ENCODE data around the gene NAV3. TPM values are rescaled to one million over a fixed set of nuclear protein-coding genes. Genes with fewer than 3 reads are reported as not detected.

NAV3 gene
- total RNA-seq, 1 experiment from 2014 or later, result 2.5 TPM

- Histone ChIP-seq H3K36me3 (ENCODE audit: control insufficient read depth, insufficient read depth, low read length) (no peaks in the 10 kb centered on the region), H3K4me3 (ENCODE audit: low read depth in 2 of 2, low read length in 2 of 2) (no peak overlapping the region), H3K4me1 (ENCODE audit: control insufficient read depth, insufficient read depth, low read length) (no peaks in the 10 kb centered on the region), H3K9me3 (ENCODE audit: control insufficient read depth, insufficient read depth, low read depth, low read length) (no peaks in the 10 kb centered on the region), H3K27me3 (ENCODE audit: control insufficient read depth, insufficient read depth, low read length) (no peaks in the 10 kb centered on the region), H3K27ac (ENCODE audit: low read length) (no peak overlapping the region)
- TF ChIP-seq, protein P1, sequence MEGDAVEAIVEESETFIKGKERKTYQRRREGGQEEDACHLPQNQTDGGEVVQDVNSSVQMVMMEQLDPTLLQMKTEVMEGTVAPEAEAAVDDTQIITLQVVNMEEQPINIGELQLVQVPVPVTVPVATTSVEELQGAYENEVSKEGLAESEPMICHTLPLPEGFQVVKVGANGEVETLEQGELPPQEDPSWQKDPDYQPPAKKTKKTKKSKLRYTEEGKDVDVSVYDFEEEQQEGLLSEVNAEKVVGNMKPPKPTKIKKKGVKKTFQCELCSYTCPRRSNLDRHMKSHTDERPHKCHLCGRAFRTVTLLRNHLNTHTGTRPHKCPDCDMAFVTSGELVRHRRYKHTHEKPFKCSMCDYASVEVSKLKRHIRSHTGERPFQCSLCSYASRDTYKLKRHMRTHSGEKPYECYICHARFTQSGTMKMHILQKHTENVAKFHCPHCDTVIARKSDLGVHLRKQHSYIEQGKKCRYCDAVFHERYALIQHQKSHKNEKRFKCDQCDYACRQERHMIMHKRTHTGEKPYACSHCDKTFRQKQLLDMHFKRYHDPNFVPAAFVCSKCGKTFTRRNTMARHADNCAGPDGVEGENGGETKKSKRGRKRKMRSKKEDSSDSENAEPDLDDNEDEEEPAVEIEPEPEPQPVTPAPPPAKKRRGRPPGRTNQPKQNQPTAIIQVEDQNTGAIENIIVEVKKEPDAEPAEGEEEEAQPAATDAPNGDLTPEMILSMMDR (IDR thresholded peaks at IDR 0.05), result no peak
- no peak for TF ChIP-seq SIN3A (IDR thresholded peaks at IDR 0.05; ENCODE audit: borderline replicate concordance, insufficient read depth, low read depth, low read length)
- no peak for TF ChIP-seq POLR2AphosphoS5 (IDR thresholded peaks at IDR 0.05; ENCODE audit: low read depth, low read length)
- TF ChIP-seq, protein P2, sequence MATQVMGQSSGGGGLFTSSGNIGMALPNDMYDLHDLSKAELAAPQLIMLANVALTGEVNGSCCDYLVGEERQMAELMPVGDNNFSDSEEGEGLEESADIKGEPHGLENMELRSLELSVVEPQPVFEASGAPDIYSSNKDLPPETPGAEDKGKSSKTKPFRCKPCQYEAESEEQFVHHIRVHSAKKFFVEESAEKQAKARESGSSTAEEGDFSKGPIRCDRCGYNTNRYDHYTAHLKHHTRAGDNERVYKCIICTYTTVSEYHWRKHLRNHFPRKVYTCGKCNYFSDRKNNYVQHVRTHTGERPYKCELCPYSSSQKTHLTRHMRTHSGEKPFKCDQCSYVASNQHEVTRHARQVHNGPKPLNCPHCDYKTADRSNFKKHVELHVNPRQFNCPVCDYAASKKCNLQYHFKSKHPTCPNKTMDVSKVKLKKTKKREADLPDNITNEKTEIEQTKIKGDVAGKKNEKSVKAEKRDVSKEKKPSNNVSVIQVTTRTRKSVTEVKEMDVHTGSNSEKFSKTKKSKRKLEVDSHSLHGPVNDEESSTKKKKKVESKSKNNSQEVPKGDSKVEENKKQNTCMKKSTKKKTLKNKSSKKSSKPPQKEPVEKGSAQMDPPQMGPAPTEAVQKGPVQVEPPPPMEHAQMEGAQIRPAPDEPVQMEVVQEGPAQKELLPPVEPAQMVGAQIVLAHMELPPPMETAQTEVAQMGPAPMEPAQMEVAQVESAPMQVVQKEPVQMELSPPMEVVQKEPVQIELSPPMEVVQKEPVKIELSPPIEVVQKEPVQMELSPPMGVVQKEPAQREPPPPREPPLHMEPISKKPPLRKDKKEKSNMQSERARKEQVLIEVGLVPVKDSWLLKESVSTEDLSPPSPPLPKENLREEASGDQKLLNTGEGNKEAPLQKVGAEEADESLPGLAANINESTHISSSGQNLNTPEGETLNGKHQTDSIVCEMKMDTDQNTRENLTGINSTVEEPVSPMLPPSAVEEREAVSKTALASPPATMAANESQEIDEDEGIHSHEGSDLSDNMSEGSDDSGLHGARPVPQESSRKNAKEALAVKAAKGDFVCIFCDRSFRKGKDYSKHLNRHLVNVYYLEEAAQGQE (IDR thresholded peaks at IDR 0.05; ENCODE audit: insufficient read depth in 1 of 2, low read depth in 2 of 2, low read length in 1 of 2), result no peak
- TF ChIP-seq TCF7L2 (IDR thresholded peaks at IDR 0.05; ENCODE audit: low read depth, low read length), result no peak
- intact Hi-C loops (cut with micrococcal nuclease; ENCODE audit: unreplicated experiment), result no loop called here
- ChIA-PET CTCF (no interaction called here), POLR2A (no interaction called here)
- BruUV-seq (replicated peaks), result no TSS peak
- no peak for DNase-seq (ENCODE audit: low read depth, low spot score)
- ATAC-seq, result no peak
- in situ Hi-C loops (cut with HindIII; ENCODE audit: low pct_unique_long_range_greater_than_20kb, low sequenced_read_pairs), result no loop called here
Observed at GRCh38 chr12:77968021-77968420, 137.3 kb downstream of the NAV3 start.

- CTCF ChIA-PET, result no interaction called here
- no peaks in the 10 kb centered on the region for H3K36me3 ChIP-seq (ENCODE audit: control insufficient read depth, insufficient read depth, low read length)
- TF ChIP-seq SIN3A (IDR thresholded peaks at IDR 0.05; ENCODE audit: borderline replicate concordance, insufficient read depth, low read depth, low read length), result no peak
- no TSS peak for BruUV-seq (replicated peaks)
- ATAC-seq, result no peak
- intact Hi-C loops (cut with micrococcal nuclease; ENCODE audit: unreplicated experiment), result no loop called here
- H3K9me3 ChIP-seq (ENCODE audit: control insufficient read depth, insufficient read depth, low read depth, low read length), result no peaks in the 10 kb centered on the region
- H3K27me3 ChIP-seq (ENCODE audit: control insufficient read depth, insufficient read depth, low read length), result no peaks in the 10 kb centered on the region
- H3K27ac ChIP-seq (ENCODE audit: low read length), result no peak overlapping the region
- in situ Hi-C loops (cut with HindIII; ENCODE audit: low pct_unique_long_range_greater_than_20kb, low sequenced_read_pairs), result no loop called here
- H3K4me3 ChIP-seq (ENCODE audit: low read depth in 2 of 2, low read length in 2 of 2), result no peak overlapping the region
- no peaks in the 10 kb centered on the region for H3K4me1 ChIP-seq (ENCODE audit: control insufficient read depth, insufficient read depth, low read length)
- POLR2A ChIA-PET, result no interaction called here
- DNase-seq (ENCODE audit: low read depth, low spot score), result no peak
Observed at GRCh38 chr12:77968571-77968970, 137.9 kb downstream of the NAV3 start.

- in situ Hi-C loops (cut with HindIII; ENCODE audit: low pct_unique_long_range_greater_than_20kb, low sequenced_read_pairs) (no loop called here), intact Hi-C loops (cut with micrococcal nuclease; ENCODE audit: unreplicated experiment) (no loop called here)
- TF ChIP-seq, protein P1 (IDR thresholded peaks at IDR 0.05), result no peak
- TF ChIP-seq SIN3A (IDR thresholded peaks at IDR 0.05; ENCODE audit: borderline replicate concordance, insufficient read depth, low read depth, low read length) (no peak), POLR2AphosphoS5 (IDR thresholded peaks at IDR 0.05; ENCODE audit: low read depth, low read length) (no peak), TCF7L2 (IDR thresholded peaks at IDR 0.05; ENCODE audit: low read depth, low read length) (no peak)
- TF ChIP-seq, protein P2 (IDR thresholded peaks at IDR 0.05; ENCODE audit: insufficient read depth in 1 of 2, low read depth in 2 of 2, low read length in 1 of 2), result no peak
- H3K9me3 ChIP-seq (ENCODE audit: control insufficient read depth, insufficient read depth, low read depth, low read length), result no peaks in the 10 kb centered on the region
- DNase-seq (ENCODE audit: low read depth, low spot score), result no peak
- no peak for ATAC-seq
- no TSS peak for BruUV-seq (replicated peaks)
- CTCF ChIA-PET, result no interaction called here
- H3K27me3 ChIP-seq (ENCODE audit: control insufficient read depth, insufficient read depth, low read length), result no peaks in the 10 kb centered on the region
- no peaks in the 10 kb centered on the region for H3K4me1 ChIP-seq (ENCODE audit: control insufficient read depth, insufficient read depth, low read length)
- H3K27ac ChIP-seq (ENCODE audit: low read length), result no peak overlapping the region
- POLR2A ChIA-PET, result no interaction called here
- no peak overlapping the region for H3K4me3 ChIP-seq (ENCODE audit: low read depth in 2 of 2, low read length in 2 of 2)
- no peaks in the 10 kb centered on the region for H3K36me3 ChIP-seq (ENCODE audit: control insufficient read depth, insufficient read depth, low read length)
Observed at GRCh38 chr12:77973579-77973978, 142.9 kb downstream of the NAV3 start.
